T-helper 22 cell (primary cell): ENCODE data around the gene RBP7.
"Not testable (repeated sequence)": the region's sequence is repeated elsewhere in the genome, so short reads cannot be mapped to it uniquely, and the experiment has no call there.

Experiments
- DNase-seq: peaks from one replicate; pipeline ENCODE4 v3.0.0-alpha.2; 2020; ENCODE audit warnings: low read depth

The RBP7 gene

GRCh38 chr1:9996624-9997582, at the start of gene RBP7:
Gene RBP7, plus strand, starts transcription at chr1:9997228. Its CDS starts 31 bp downstream, at chr1:9997259.
- no peak for DNase-seq

- no peak for DNase-seq
Observed at GRCh38 chr1:9957726-9958125, 39.3 kb upstream of the RBP7 start.

- no peak for DNase-seq
Observed at GRCh38 chr1:9960011-9960410, 37.0 kb upstream of the RBP7 start.

DNA sequence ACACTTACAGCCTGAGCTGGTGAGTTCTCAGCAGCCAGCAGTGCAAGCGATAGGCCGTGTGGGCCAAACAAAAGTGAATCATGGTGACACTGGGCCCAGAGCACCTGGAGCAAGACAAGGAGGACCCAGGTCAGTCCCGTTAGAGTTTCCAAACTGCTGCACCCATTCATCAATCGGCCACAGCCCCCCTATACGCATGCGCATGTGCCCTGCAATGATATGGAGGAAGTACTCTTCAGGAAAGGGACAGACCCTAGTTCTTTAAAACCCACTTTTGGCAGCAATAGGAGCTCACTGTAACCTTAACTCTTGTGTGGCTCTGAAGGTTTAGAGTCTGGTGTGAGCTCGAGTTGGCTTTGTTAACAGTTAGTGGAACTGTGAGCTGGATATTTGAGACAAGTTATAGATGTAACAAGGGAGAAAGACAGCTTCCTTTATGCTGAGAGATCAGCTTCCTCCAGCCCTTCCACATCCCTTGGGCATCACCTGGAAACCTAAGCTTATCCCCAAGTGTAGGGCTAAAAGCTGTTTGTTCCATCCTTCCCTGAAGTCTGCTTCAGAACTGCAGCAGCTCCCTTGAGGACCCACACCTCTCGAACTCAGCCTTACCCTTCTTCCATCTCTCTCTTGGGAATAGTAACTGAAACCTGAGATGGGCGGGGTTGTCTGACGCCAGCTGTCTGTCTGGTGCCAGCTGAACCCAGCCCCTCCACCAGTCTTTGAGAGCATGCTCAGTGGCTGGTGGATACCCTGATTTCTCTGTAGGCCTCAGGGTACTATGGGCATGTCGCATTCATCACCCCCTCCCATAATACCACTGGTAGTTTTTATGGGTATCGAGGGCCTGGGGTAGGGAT, 36.1 kb upstream of the RBP7 start:
- DNase-seq, result no peak

GRCh38 chr1:9984253-9984652, 12.8 kb upstream of the RBP7 start:
- DNase-seq, result no peak

- DNase-seq, result no peak
Observed at GRCh38 chr1:9985001-9985400, 12.0 kb upstream of the RBP7 start.

DNA sequence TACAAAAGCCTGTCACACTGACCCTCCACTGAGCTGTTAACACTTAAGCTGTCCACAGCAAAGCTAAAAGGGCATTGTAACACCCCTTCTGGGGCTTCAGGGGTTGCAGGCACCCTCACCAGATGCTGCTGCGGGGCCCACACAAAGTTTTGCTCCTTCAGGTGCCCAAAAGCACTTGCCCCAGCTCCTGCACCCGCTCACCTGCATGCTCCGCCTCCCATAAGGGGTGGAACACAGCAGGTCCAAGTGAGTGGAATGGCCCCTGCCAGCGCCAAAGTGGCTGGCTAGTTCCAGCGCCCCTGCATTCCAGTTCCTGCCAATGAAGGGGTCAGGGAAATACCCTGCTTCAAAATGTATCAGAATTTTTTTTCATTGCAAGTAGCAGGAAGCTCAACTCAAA, 7.3 kb upstream of the RBP7 start:
- DNase-seq, result no peak

DNA sequence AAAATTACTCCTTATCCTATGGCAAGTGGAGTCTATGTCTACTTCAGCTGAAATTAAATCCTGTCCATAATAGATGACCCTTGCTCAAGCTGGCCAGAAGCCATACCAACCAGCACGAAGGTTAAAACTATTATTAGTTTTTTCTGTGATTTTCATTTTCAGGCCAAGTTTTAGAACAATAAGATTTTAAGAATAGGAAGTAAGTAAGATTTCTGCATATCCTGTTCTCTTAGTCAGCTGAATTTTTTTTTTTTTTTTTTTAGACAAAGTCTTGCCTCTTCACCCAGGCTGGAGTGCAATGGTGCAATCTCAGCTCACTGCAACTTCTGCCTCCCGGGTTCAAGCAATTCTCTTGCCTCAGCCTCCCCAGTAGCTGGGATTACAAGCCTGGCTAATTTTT, 6.1 kb upstream of the RBP7 start:
- no peak for DNase-seq

- no peak for DNase-seq
Observed at GRCh38 chr1:9992910-9993309, 4.1 kb upstream of the RBP7 start.

DNA sequence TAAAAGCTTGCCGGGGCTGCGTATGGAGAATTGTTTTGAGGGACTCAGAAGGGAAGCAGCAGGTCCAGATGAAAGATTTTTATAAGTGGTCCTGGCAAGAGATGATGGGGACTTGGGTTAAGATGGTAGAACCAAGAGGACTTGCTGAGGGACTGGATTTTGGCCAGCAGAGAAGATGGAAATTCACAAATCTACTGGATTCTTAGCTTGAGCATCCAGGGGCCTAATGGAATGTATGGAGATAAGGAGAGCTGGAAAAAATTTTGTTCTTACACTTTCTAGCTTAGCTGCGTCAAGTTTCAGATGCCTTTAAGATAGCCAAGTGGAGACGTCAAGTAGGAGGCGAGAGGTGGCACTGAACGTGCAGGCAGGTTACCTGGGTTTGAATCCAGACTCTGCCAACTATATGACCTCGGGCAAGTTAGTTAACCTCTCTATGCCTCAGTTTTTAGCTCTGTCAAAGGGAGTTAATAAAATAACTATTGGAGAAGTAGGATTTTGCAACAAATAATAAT, 3.4 kb upstream of the RBP7 start:
- no peak for DNase-seq

- DNase-seq, result no peak
Observed at GRCh38 chr1:10001016-10001665, 4.1 kb downstream of the RBP7 start.

DNA sequence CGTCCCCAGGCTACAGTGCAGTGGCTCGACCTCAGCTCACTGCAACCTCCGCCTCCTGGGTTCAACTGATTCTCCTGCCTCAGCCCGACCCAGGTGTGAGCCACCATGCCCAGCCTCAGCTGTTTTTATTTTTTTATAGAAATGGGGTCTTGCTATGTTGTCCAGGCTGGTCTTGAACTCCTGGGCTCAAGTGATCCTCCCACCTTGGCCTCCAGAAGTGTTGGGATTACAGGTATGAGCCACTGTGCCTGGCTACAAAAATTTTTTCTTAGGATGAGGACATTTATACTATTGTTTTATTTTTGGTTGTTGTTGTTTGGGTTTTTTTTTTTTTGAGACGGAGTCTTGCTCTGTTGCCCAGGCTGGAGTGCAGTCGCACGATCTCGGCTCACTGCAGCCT, 8.2 kb downstream of the RBP7 start:
- not testable (repeated sequence) for DNase-seq

DNA sequence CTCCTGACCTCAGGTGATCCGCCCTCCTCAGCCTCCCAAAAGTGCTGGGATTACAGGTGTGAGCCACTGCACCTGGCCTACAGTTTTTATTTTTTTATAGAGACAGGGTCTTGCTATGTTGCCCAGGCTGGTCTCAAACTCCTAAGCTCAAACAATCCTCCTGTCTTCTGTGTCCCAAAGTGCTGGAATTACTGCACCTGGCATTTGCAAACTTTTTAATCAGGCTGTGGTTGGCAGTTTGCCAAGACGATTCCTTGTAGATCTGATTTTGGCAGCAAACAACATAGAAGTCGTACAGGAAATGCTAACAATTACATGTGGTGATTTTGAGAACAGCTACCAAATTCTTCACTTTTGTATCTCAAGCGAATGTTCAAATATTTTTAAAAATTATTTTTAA, 10.1 kb downstream of the RBP7 start:
- no peak for DNase-seq

DNA sequence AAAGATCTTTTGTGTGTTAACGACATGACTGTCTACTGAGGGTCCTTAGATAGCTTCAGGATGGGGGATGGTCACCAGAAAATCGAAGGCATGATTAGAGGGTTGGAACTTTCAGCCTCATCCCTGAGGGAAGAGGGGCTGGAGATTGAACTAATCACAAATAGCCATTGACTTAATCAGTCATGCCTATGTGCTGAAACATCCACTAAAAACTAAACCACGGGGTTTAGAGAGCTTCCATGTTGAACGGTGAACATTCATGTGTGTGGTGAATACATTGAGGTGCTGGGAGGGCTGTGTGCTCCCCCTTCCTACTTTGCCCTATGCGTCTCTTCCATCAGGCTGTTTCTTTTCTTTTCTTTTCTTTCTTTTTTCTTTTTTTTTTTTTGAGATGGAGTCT, 17.0 kb downstream of the RBP7 start:
- no peak for DNase-seq

DNA sequence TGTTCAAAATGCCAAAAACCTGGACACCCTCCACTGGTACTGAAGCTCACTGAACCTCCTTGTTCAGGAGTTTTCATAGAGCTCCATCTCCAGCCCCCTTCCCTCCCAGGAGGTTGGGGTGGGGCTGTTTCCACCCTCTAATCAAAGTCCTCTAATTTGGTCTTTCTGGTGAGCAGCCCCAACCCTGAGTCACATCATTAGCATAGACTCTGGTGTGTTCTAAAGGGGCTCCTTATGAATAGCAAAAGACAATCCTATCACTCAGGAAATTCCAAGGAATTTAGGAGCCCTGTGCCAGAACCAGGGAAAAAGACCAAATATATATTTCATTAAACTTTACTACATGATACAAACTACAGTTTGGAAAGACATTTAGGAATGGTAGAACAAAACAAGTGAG, 22.5 kb downstream of the RBP7 start:
- no peak for DNase-seq

DNA sequence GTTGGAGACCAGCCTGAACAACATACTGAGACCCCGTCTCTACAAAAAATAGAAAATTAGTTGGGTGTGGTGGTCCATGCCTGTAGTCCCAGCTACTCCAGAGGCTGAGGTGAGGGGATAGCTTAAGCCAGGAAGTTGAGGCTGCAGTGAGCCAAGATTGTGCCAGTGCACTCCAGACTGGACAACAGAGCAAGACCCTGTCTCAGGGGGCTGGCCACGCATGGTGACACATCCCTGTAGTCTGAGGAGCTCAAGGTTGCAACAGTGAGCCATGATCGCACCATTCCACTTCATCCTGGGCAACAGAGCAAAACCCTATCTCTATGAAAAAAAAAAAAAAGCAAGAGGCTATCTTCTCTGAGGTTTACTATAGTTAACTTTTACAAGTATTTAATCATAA, 23.1 kb downstream of the RBP7 start:
- DNase-seq, result no peak

DNA sequence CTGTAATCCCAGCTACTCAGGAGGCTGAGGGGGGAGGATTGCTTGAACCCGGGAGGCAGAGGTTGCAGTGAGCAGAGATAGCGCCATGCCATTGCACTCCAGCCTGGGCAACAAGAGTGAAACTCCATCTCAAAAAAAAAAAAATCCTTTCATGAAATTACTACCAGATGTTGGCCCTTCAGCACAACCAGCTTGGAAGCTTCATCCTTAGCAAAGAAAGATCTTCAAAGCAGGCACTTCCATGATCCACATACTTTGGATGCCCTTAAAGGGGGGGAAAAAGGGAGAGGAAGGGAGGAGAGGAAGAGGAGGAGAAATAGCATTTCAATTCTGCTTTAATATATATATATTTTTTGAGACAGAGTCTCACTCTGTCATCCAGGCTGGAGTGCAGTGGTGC, 23.6 kb downstream of the RBP7 start:
- not testable (repeated sequence) for DNase-seq

DNA sequence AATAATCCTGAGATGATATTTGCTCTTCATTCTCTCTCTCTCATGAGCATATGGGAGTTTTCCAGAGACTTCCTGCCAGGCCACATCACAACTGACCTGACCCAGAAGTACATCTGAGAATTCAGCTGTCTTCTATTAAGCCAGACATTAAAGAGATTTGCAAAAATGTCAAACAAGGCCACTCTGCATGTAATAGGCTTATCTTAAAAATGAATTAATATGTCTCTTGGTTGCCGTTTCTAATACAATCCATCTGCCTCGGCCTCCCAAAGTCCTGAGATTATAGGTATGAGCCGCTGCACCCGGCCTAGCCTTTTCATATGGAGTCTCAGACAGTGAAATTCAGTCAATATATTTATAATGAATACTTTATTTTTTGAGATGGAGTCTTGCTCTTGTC, 25.0 kb downstream of the RBP7 start:
- DNase-seq, result not testable (repeated sequence)

GRCh38 chr1:10022656-10023055, 25.6 kb downstream of the RBP7 start:
- no peak for DNase-seq

GRCh38 chr1:10025354-10025753, 28.3 kb downstream of the RBP7 start:
- DNase-seq, result no peak

DNA sequence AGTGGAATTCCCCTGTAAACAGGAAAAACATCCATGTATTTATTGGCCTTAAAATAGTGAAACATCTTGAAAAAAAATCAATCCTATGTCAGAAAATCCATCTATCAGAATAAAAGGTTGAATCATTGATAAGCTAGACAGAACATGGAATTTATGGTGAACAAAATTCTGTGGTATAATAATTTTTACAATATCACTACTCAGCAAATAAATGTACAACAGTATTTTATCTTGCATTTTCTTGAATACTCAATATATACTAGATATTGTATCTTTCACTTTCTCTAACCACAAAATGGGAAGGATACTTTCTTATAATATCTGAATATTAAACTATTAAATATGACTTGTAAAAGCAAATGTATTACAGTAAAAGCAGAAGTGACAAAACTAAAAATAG, 30.0 kb downstream of the RBP7 start:
- no peak for DNase-seq

- not testable (repeated sequence) for DNase-seq
Observed at GRCh38 chr1:10028956-10029500, 32.0 kb downstream of the RBP7 start.
